K562 (cell line): Measurements from ENCODE around the gene NFATC1. TPM values are rescaled to one million over a fixed set of nuclear protein-coding genes. Genes with fewer than 3 reads are reported as not detected.

Experiments
- ATAC-seq: fragments of 200-7000 bp; cut with Tn5 transposase; 3 replicates; pipeline ENCODE4 v1.9.1; 2020; ENCODE audit warnings: moderate library complexity
- BruUV-seq: library from RNA; stranded (reverse); fragments of 400-500 nt; replicated peaks from 2 replicates; lab custom pipeline; 2021; lab: Mats Ljungman, UMichigan
- CTCF ChIA-PET: fragments of 300-600 bp; formaldehyde crosslinking; extraction: SDS; loops from one replicate; lab custom pipeline; 2021; ENCODE audit warnings: low intra/inter-chr PET ratio; lab: Yijun Ruan, JAX
- POLR2A ChIA-PET: fragments of 300-600, 350-650 bp; sonication (Branson Sonifier 250); formaldehyde crosslinking; extraction: SDS; loops from one replicate; lab custom pipeline; 2021; ENCODE audit warnings: antibody characterized with exemption, inconsistent platforms; lab: Yijun Ruan, JAX
- DNase-seq, 4 experiments: peaks; one replicate each; pipeline versions ENCODE4 v3.0.0 to v3.0.0-alpha.2; 2011 to 2018; ENCODE audit warnings: low spot score in 3 of 4, mixed read lengths in 3 of 4; ENCODE audit errors: extremely low read depth in 1 of 4
- FAIRE-seq: peaks from 2 replicates; lab custom pipeline; 2011; peaks lifted over from hg19 to GRCh38; lab: Jason Lieb, UNC
- H2AFZ ChIP-seq: 2 replicates; pipeline ENCODE4 v1.6.0; 2011; ENCODE audit warnings: low read depth, low read length, control low read depth, inconsistent platforms
- H3K27ac ChIP-seq: fragments of 200-600 bp; 3 replicates; pipeline ENCODE4 v1.8.0; 2011; ENCODE audit warnings: low read depth, mild to moderate bottlenecking, control low read depth, inconsistent platforms, low read length, moderate library complexity, mixed read lengths; ENCODE audit errors: extremely low read depth
- H3K27me3 ChIP-seq, 2 experiments: fragments of 300-600 bp in 1 of 2; 2 replicates in 1 of 2; 3 replicates in 1 of 2; pipeline versions ENCODE4 v1.6.0 to v1.8.0; 2011; ENCODE audit warnings: inconsistent platforms in 2 of 2, low read length in 2 of 2, mild to moderate bottlenecking in 1 of 2, mixed read lengths in 1 of 2, moderate library complexity in 1 of 2; ENCODE audit not compliant: control insufficient read depth in 2 of 2, insufficient read depth in 2 of 2
- H3K36me3 ChIP-seq: fragments of 300-600 bp; 3 replicates; pipeline ENCODE4 v1.8.0; 2011; ENCODE audit warnings: mild to moderate bottlenecking, low read length, inconsistent platforms; ENCODE audit not compliant: control insufficient read depth, insufficient read depth
- H3K4me1 ChIP-seq, 2 experiments: fragments of 200-600 bp in 1 of 2; replicated peaks in 1 of 2; 2 replicates in 1 of 2; 3 replicates in 1 of 2; pipeline versions ENCODE4 v1.5.1 to v1.8.0; 2011; ENCODE audit warnings: inconsistent platforms in 2 of 2, low read length in 2 of 2, mild to moderate bottlenecking in 1 of 2, mixed read lengths in 1 of 2, moderate library complexity in 1 of 2; ENCODE audit not compliant: control insufficient read depth in 2 of 2, insufficient read depth in 2 of 2
- H3K4me2 ChIP-seq: 2 replicates; pipeline ENCODE4 v1.6.1; 2011; ENCODE audit warnings: low read length, control low read depth, inconsistent platforms, mixed read lengths; ENCODE audit not compliant: insufficient read depth
- H3K4me3 ChIP-seq: fragments of 200-600 bp; sonication (generic), shearing (Covaris generic); 2 replicates; pipeline ENCODE4 v1.5.1; 2016; ENCODE audit warnings: control low read depth, inconsistent platforms
- H3K79me2 ChIP-seq: fragments of 200-600 bp; 3 replicates; pipeline ENCODE4 v1.8.0; 2011; ENCODE audit warnings: low read length, inconsistent platforms; ENCODE audit not compliant: control insufficient read depth, insufficient read depth
- H3K9ac ChIP-seq, 2 experiments: 2 replicates each; pipeline versions ENCODE4 v1.6.0 to v1.6.1; 2011; ENCODE audit warnings: low read depth in 2 of 2, low read length in 2 of 2, control low read depth in 1 of 2, inconsistent platforms in 1 of 2, mild to moderate bottlenecking in 1 of 2, mixed read lengths in 1 of 2; ENCODE audit not compliant: insufficient read depth in 1 of 2
- H3K9me1 ChIP-seq: one replicate; pipeline ENCODE4 v1.6.0; 2011; ENCODE audit warnings: inconsistent platforms, mild to moderate bottlenecking, low read length, moderate library complexity; ENCODE audit not compliant: control insufficient read depth, insufficient read depth
- H3K9me3 ChIP-seq: replicated peaks from 2 replicates; pipeline ENCODE4 v1.5.1; 2011; ENCODE audit warnings: low read depth, low read length, inconsistent platforms; ENCODE audit not compliant: control insufficient read depth, insufficient read depth
- H4K20me1 ChIP-seq: replicated peaks from 2 replicates; pipeline ENCODE4 v1.6.1; 2011; ENCODE audit warnings: low read length, inconsistent platforms, mixed read lengths; ENCODE audit not compliant: control insufficient read depth, insufficient read depth
- JUND ChIP-seq, 2 experiments: IDR thresholded peaks; 2 replicates in 1 of 2; 3 replicates in 1 of 2; pipeline ENCODE4 v1.6.1; 2011; ENCODE audit warnings: borderline replicate concordance in 2 of 2, low read depth in 2 of 2, low read length in 2 of 2, improper control_type of control experiment in 1 of 2, missing biosample characterization in 1 of 2, missing genetic modification characterization in 1 of 2, missing genetic modification reagents in 1 of 2
- SMC3 ChIP-seq: conservative IDR thresholded peaks from 2 replicates; pipeline ENCODE4 v1.6.1; 2011; ENCODE audit warnings: low read depth, low read length, improper control_type of control experiment; ENCODE audit not compliant: insufficient read depth
- WGBS: fragments of 100-300 bp; shearing (Covaris generic); methylation state at CpG from one replicate; pipeline ENCODE4 v1.1.6; 2016; ENCODE audit warnings: low coverage, mixed read lengths; ENCODE audit not compliant: insufficient coverage; ENCODE audit errors: missing lambda C conversion rate; 5-methylcytosine and 5-hydroxymethylcytosine counted together
- in situ Hi-C: fragments of 300-500 bp; cut with MboI; formaldehyde crosslinking; loops from 4 replicates; pipeline ENCODE4 v1.15.0; 2018; ENCODE audit warnings: inconsistent platforms, mixed read lengths
- intact Hi-C: fragments of 100-400 bp; cut with micrococcal nuclease; formaldehyde crosslinking; loops from 2 replicates; pipeline ENCODE4 v1.14.2; 2022
- polyA plus RNA-seq, 8 experiments: library from polyadenylated mRNA; depleted of rRNA in 4 of 8; stranded (reverse) in 5 of 8; unstranded in 3 of 8; fragments of >200 nt; fragmentation: Nextera tagmentation in 2 of 8; fragmentation: Illumina TruSeq in 1 of 8; extraction: Ambion mirVana in 2 of 8; extraction: Trizol in 1 of 8; gene quantifications; 2 replicates each; pipeline versions ENCODE4 v1.2.1 to v1.2.3, GENCODE V29; 2011 to 2014; ENCODE audit warnings: inconsistent platforms in 1 of 8, missing spikeins in 1 of 8
- total RNA-seq, 7 experiments: library from RNA; depleted of rRNA in 6 of 7; stranded (reverse); fragments of >200 nt in 6 of 7; fragmentation: Illumina TruSeq in 2 of 7; extraction: Trizol in 2 of 7; gene quantifications; 2 replicates each; pipeline versions ENCODE4 v1.2.1 to v1.2.3, GENCODE V29; 2011 to 2021; ENCODE audit warnings: low replicate concordance in 1 of 7
- TF ChIP-seq, protein P1 (sequence below), 2 experiments: fragments of 450-650 bp in 1 of 2; sonication (generic) in 1 of 2; formaldehyde crosslinking in 1 of 2; IDR thresholded peaks in 1 of 2; conservative IDR thresholded peaks in 1 of 2; 2 replicates each; pipeline versions ENCODE4 v1.6.1 to v1.8.1; 2016 to 2023; ENCODE audit warnings: mild to moderate bottlenecking in 2 of 2, moderate library complexity in 2 of 2, inconsistent platforms in 1 of 2, missing genetic modification reagents in 1 of 2

NFATC1 gene
- total and polyA plus RNA-seq, 9 of the 15 experiments (the other 6 are each of a cell fraction or from before 2014, with no cell fraction given), result 1.1 to 16.4 (median 2.5) TPM

DNA sequence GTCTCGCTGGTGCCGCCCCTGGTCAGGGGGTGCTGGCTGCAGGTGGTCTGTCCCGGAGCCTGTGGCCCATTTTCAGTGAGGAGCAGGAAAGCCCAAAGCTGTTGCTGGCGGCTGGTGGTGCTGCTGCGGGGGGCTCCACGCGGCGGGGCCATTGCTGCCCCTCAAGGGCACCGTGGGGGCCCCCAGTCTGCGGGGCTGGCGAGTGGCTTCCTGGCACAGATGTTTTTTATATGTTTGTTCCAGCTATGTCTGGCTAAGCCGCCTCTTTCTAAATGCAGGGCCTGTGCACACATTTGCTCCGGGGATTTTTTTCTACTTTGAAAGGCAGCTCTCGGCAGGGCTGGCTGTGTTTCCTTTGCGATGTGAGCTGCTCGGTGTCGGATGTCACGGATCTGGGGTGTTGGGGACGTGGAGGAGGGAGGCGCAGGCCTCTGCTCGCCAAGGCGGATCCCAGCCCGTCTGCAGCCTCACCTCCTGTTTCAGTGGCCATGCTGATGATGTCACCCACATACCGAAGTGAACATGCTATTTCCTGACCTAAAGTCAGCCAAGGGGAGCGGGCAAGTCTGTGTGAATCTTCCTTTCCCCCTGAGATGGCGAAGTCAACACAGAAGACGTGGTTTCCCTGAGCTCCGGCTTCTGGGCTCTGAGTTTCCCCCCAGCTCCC, 171.9 kb downstream of the NFATC1 start:
- DNase-seq (no peak), FAIRE-seq (no peak)
- Histone ChIP-seq H2AFZ (no peak overlapping the region), H3K4me3 (no peak overlapping the region), H3K36me3 (no peaks in the 10 kb centered on the region), H3K9me1 (no peaks in the 10 kb centered on the region), H3K27ac (no peak overlapping the region), H3K79me2 (no peaks in the 10 kb centered on the region)
- TF ChIP-seq SMC3 (no peak), JUND (IDR thresholded peaks at IDR 0.05; ENCODE audit: borderline replicate concordance, low read depth, low read length) (peak; percentile 25; the same call in 1 of the 2 replicates), JUND (tag; IDR thresholded peaks at IDR 0.05; ENCODE audit: borderline replicate concordance, low read depth, low read length) (no peak)
- TF ChIP-seq, protein P1, sequence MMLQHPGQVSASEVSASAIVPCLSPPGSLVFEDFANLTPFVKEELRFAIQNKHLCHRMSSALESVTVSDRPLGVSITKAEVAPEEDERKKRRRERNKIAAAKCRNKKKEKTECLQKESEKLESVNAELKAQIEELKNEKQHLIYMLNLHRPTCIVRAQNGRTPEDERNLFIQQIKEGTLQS (IDR thresholded peaks at IDR 0.05), result peak; percentile 76
- TF ChIP-seq, protein P1 (CRISPR knock-in tag; conservative IDR thresholded peaks at IDR 0.05), result no peak
- TF ChIP-seq, all 486 proteins: peak for 2
- peak; percentile 63 for ATAC-seq
- Histone ChIP-seq H3K4me1 (no peaks in the 10 kb centered on the region), H3K27me3 (peaks cover 13 to 60% of the 10 kb centered on the region in 2 experiments; a peak in 4 of 5 replicates), H3K9me3 (no peaks in the 10 kb centered on the region), H4K20me1 (peaks cover 3% of the 10 kb centered on the region; the same call in 1 of the 2 replicates), H3K9ac (no peak overlapping the region), H3K4me2 (no peak overlapping the region)
- ChIA-PET POLR2A (interaction anchor here (0.7 kb wide), 1 partner anchor 33 kb away, joined by 3 read pairs; no protein-coding TSS in a partner anchor), CTCF (no interaction called here)
- in situ Hi-C loops (no loop called here), intact Hi-C loops (no loop called here)
- BruUV-seq, result no TSS peak
- WGBS, result 1% methylated on average over 13 of the region's 28 CpGs
